HG03066 (cell line): ENCODE data around the gene SYNDIG1.

Experiments
- ATAC-seq: cut with Tn5 transposase; IDR thresholded peaks from one replicate; pipeline ENCODE4 v1.9.1; 2021; ENCODE audit warnings: low read depth; ENCODE audit not compliant: unreplicated experiment

The SYNDIG1 gene

GRCh38 chr20:24580855-24581254, 111.4 kb downstream of the SYNDIG1 start:
- no peak for ATAC-seq

GRCh38 chr20:24581443-24582170, 112.2 kb downstream of the SYNDIG1 start:
- no peak for ATAC-seq

- ATAC-seq: no peak
These were observed 113.1 kb downstream of the SYNDIG1 start for GRCh38 chr20:24582373-24583168.

GRCh38 chr20:24583169-24583792, 113.9 kb downstream of the SYNDIG1 start:
- no peak for ATAC-seq

GRCh38 chr20:24584078-24584477, 114.6 kb downstream of the SYNDIG1 start:
- no peak for ATAC-seq

- no peak for ATAC-seq
These were observed 115.3 kb downstream of the SYNDIG1 start for GRCh38 chr20:24584538-24585356.

- no peak for ATAC-seq
These were observed 116.5 kb downstream of the SYNDIG1 start for GRCh38 chr20:24585796-24586522.

GRCh38 chr20:24586523-24586840, 117.1 kb downstream of the SYNDIG1 start:
- no peak for ATAC-seq

- no peak for ATAC-seq
These were observed 118.1 kb downstream of the SYNDIG1 start for GRCh38 chr20:24587384-24588046.

- ATAC-seq: no peak
These were observed 118.7 kb downstream of the SYNDIG1 start for GRCh38 chr20:24588047-24588635.

- no peak for ATAC-seq
These were observed 119.4 kb downstream of the SYNDIG1 start for GRCh38 chr20:24588725-24589340.

- no peak for ATAC-seq
These were observed 120.0 kb downstream of the SYNDIG1 start for GRCh38 chr20:24589381-24589780.

GRCh38 chr20:24589815-24590177, 120.4 kb downstream of the SYNDIG1 start:
- ATAC-seq: no peak

GRCh38 chr20:24590178-24590982, 121.0 kb downstream of the SYNDIG1 start:
- ATAC-seq: no peak

GRCh38 chr20:24597051-24597450, 127.6 kb downstream of the SYNDIG1 start:
- ATAC-seq: no peak

- no peak for ATAC-seq
These were observed 128.9 kb downstream of the SYNDIG1 start for GRCh38 chr20:24598346-24598745.

GRCh38 chr20:24598996-24599395, 129.6 kb downstream of the SYNDIG1 start:
- no peak for ATAC-seq

GRCh38 chr20:24600012-24600411, 130.6 kb downstream of the SYNDIG1 start:
- ATAC-seq: no peak
